HG02759 (cell line): ENCODE measurements around the gene SHISAL1.

Source experiments
- ATAC-seq: cut with Tn5 transposase; IDR thresholded peaks from one replicate; pipeline ENCODE4 v1.9.1; 2021; ENCODE audit warnings: mild to moderate bottlenecking, moderate library complexity; ENCODE audit not compliant: unreplicated experiment

The SHISAL1 gene

DNA sequence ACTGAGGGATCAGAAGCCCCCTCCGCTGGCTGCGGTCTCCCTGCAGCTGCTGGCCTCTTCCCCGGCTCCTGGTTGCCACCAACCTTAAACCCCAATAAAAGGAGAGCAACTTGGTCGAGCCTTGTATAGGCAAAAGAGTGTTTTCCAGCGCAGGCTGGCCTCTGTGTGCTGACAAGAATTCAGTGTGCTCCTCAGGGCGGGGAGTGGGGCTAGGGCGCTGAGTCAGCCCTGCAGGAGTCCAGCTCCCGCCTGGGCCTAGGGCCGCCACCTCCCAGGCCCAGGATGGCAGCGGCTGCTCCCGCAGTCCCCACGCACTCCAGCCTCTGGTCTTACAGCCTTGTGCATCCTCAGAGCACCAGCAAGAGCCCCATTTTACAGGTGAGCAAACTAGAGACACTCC is at the start of gene SHISAL1:
Gene SHISAL1 (minus strand): TSS at position 186 of the 400 bp plus-strand sequence. CDS start 12,006 bp downstream, outside the sequence.
- ATAC-seq = no peak

DNA sequence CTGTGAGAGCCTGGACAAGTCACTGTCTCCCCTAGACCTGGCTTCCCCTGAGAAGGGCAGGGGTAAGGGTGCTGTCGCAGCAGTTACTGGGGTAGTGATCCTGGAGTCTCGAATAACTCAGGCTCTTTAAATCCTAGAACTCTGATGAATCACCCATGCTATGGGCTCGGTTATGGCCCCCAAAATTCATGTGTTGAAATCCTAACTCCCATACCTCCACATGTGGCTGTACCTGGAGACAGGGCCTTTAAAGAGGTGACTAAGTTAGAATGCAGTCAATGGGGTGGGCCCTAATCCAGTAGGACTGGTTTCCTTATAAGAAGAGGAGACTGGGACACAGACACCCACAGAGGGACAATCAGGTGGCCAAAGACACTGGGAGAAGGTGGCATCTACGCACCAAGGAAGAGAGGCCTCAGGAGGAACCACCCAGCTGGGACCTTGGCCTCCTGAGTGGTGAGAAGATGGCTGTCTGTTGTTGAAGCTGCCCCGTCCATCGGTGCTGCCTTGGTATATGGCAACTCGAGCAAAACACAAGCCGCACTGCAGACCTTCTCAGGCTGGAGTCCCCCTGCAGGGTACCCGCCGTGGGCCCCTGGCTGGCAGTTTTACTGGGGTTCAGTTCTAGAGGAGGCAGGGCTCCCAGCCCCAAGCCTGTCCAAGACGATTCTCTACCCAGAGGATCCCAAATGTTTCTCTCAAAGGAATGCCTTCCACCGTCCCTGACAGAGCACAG is 48.8 kb upstream of the SHISAL1 start:
- ATAC-seq = no peak

DNA sequence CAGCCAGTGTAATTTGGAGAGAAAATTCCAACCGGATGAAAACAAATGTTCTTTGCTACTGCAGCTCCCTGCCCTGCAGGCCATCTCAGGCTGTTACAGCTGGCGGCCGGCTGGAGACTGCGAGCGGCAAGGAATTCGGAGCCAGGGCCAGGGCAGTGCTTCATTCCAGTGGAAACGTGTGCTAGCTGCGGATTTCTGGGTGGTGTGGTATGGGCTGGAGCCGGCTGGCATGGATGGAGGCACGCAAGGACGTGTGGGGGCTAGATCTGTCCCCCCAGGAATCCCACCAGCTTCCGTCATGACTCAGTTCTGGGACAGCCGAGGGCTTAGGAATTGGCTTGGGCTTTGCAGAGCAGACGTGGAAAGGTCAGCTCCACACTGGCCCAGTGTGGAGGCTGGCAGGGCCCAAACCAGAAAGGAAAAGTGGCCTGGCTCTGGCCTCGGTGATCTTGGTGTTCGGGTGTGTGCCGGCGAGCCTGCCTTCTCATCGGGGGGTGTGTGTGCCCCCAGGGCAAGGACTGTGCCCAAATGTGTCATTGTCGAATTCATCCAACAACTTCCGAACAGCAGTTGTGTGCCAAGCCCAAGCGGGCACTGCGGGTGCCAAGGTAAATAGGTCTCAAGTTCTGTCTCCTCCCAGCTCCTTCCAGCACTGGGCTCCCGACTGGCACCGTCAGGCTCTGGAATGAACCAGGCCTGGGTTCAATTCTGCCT is 48.1 kb upstream of the SHISAL1 start:
- ATAC-seq = no peak

DNA sequence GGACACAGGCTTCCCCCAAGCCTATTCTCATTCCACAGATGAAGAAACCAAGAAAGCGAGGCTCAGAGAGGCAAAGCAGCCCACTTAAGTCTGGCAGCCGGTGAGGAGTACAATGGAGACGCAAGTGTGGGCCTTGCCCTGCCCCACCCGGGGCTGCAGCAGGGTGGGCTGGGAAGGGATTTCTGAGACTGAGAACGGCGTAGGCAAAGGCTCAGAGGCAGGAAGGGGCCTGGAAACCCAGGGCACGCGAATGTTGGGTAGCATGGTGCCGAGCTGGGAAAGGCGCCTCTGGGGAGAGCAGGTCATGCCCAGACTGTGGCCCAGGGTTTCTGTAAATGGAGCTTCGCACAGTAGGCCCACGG is 47.5 kb upstream of the SHISAL1 start:
- no peak for ATAC-seq

DNA sequence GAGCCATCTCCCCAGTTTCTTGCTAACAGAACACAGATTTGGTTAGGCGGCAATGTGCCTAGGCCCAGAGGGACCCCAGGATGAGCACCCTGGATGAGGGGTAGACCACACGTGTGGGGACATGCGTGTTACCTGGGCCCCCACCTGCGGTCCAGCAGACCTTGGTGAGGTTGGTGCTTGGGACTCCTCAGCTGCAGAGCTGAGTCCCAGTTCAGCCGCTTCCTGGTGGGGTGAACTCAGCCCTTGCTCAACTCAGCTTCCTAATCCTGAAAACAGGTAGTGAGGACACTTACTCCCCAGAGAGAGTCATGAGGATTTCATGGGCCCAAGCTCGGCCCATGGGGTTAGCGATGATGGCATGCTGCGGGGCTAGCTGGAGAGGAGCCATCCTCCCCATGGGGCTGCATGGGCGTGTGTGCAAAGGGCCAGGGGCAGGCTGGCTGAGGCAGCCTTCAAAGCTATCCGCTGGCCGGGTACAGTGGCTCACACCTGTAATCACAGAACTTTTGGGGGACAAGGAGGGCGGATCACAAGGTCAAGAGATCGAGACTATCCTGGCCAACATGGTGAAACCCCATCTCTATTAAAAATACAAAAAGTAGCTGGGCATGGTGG is 46.9 kb upstream of the SHISAL1 start:
- no peak for ATAC-seq

DNA sequence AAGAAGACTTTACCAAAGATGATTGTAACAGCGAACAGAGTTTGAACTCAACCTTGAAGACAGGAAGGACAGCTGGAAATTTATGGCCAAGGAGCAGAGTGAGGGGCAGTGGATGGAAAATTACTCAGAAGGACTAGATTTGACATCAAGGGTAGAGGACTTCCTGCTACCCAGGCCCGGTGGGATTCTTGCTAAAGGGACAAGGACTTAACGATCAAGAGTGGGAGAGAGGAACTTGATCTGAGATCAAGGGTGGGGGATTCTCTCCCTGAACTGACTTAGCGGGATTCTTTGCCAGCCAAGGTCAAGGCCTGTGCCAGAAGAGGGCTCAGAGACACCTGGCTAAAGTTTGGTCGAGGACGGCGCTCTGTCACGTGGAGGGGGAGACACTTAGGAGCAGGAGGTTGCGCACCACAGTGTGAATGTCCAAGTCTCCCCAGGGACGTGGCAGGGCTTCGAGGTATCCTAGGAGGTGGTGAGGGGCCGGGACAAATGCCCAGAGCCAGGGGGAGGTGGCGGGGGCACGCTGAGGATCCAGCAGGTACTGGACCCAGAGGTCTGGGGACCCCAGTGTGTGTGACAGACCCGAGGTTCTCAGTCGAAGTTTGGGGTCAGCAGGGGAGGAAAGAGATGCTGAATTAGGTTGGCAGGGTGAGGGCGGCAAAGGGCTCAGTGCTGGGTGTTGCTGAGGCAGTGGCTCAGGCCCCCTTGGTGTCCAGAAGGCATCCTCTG is 46.1 kb upstream of the SHISAL1 start:
- no peak for ATAC-seq

DNA sequence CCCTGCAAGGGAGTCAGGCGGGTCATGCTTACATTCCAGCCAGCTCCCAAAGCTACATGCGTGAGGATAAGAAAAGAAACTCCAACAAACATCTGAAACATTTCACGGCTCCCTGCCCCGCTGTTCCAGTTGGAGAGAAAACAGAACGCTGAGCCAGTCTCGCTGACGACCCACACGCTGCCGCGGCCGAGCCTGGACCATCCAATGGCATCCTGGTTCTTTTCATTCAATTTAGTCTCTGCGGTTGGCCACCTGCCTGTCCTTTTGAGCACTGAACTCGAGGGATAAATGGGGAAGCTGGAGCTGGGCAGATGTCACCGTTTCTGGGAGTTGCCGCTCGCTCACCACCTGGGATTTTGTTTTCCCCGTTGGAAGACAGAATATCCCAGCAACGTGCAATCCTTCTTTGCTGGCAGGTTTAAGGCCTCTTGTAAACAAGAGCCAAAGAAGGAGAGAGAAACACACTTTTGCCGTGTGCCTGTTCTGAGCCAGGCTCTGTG is 45.3 kb upstream of the SHISAL1 start:
- ATAC-seq = no peak

DNA sequence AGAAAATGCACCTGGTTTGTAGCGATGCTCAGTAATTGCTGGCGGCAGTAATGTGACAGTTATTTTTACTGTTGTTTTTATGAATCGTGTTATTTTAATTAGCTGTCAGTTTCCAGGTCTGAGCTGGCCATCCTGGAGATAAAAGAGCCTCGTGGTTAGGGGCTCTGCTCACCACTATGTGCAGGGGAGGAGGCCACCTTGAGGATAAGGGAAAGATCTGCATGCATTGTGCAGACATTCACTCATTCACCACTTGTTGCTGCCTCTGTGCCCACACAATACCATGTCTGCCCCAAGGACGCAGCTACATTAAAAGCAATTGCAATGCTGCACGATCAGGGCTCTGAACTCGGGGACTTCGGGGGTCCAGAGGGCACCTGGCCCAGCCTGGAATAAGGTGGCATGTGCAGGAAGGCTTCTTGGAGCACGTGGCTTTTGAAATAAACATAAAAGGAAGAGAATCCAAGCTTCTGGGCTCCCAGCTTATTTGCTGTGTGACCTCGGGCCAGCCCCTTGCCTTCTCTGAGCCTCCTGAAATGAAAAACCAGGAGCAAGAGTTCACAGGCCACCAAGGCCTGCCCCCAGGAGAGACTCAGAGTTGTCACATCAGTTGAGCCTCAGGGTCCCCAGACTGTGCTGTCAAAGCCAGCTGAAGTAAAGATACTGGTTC is 44.7 kb upstream of the SHISAL1 start:
- ATAC-seq = no peak

DNA sequence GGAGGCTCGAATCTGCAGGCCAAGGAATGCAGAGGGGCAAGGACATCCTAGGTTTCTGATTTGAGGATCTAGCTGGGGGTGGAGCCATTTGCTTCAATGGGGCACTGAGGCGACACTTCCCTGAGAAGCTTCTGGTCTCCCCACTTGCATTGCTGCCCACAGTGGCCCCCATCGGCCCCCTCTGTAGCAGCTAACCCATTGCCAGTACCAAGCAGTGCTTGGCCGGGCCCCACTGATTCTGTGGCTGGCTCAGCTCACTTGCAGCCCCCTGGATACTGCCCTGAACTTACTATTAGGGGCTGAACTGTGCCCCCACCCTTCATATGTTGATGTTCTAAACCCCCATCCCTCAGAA is 42.9 kb upstream of the SHISAL1 start:
- no peak for ATAC-seq

DNA sequence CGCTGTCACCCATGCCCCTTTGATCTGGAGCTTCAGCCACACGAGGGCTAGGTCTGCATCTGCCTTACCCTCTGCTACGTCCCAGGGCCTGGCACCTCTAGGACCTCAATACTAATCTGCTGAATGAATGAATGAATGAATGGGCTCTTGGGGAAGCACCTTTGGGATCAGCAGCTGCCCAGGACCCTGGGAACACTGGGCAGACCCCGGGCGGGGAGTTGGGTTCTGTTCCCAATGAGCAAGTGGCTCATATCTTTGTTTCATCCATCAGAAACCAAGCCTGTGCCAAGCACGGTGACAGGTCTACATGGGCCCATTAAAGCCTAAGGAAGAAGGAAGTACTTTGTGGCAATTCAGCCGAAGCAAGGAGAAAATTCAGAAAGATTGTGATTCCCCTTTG is 41.5 kb upstream of the SHISAL1 start:
- ATAC-seq = no peak

DNA sequence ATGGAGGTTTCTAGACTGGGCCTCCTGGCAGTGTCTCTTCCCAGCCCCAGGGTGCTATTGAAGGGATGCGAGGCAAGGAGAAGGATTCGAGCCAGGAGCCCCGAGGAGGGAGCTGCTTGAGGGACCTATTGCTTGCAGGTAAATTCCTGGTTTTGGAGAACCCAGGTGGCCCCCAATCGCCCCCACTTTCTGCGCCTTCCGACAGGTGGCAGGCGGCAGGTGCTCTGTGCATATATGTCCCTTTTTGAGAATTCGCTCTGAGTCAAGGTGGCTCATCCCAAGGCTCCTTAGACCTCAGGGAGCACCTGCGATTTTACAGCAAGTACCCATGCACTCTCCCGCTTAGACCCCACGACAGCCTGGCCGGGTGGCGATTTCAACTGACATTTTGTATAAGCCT is 40.3 kb upstream of the SHISAL1 start:
- ATAC-seq = no peak

DNA sequence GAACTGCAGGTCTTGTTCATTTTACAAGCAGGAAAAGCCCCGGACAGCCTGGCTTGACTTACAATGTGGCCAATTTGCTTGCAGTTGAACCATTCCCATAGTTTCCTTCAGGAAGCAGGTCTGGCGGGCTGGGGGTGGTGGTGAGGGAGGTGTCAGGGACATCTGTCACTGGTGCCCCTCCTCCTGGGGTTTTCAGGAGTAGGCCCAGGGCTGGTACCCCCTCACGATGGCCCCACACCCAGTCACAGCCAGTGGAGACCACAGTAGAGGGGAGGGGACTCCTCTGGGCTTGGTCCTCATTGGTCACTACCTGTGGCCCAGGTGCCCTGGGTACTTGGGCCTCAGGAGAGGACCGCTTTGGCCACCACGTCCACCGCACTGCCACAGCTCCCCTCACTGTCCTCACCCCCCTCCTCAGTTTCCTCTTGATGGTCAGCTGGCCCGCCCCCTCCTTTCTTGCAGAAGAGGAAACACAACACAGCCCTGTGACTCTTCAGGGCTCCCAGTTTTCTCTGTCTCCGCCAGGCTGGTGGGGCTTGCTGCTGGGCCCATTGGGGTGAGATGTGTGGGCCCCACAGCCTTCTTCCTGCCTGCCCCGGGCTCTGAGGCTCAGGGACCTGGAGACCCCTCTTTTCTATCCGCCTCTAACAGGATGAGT is 39.8 kb upstream of the SHISAL1 start:
- no peak for ATAC-seq

DNA sequence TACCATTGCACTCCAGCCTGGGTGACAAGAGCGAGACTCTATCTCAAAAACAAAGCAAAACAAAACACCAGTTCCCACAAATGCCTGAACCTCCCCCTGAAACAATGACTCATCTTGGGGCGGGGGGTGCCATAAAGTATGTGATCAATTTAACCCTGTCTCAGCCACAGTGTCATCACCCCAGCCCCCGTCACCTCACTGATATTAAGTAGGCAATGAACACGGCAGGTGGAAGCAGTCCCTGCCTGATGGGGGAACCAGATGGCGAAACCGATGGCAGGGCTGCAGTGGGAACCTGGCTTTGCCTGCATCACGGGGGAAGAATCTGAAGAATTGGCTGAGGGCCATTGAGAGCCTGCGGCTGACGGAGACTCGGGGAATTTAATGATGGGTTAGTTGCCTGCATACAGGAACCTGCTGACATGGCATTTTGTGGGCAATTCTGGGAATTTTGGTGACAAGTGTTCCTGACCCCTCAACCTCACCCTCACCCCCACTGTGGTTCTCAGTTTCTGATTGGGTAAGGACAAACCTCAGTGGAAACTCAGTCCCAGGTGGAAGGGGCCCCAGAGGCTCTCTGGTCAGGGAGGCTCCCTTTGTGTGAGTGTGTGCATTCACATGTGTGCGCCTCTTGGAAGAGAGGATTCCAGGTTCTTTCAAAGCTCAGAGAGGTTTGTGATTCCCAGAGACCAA is 39.1 kb upstream of the SHISAL1 start:
- ATAC-seq = no peak

DNA sequence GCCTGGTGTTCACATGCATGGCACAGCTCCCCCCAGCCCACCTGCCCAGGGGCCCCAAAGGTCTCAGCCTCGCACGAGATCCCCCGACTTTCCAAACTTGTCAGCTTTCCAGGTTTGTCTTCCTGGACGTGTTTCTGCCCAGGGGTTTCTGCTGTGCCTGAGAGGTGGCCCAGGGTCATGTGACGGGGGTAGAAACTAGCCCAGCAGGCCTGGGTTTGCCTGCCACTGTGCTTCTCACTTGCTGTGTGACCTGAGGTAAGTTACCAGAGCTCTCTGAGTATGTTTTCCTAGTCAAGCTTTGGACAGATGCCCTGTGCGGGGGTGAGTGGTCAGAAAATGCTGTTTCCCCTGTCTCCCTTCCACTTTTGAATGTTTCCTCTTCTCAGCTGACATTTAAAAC is 38.3 kb upstream of the SHISAL1 start:
- ATAC-seq = no peak

DNA sequence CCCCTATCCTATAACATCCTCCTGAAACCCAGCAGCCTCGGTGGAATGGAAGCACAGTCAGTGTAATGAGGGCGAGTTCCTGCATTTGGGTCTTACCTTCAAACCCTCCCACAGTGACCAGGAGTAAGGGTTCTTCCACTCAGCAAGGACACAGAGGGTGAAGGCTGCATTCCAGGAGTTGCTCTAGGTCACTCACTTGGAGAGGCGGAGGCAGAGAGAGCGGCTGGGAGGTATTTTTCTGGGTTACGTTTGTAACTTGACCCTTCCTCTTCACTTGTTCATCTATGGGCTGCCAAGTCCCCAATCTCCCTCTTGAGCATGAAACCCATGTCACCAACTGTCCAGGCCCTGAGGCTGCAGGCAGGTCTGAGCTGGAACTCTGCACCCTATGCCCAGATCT is 36.8 kb upstream of the SHISAL1 start:
- ATAC-seq = no peak

DNA sequence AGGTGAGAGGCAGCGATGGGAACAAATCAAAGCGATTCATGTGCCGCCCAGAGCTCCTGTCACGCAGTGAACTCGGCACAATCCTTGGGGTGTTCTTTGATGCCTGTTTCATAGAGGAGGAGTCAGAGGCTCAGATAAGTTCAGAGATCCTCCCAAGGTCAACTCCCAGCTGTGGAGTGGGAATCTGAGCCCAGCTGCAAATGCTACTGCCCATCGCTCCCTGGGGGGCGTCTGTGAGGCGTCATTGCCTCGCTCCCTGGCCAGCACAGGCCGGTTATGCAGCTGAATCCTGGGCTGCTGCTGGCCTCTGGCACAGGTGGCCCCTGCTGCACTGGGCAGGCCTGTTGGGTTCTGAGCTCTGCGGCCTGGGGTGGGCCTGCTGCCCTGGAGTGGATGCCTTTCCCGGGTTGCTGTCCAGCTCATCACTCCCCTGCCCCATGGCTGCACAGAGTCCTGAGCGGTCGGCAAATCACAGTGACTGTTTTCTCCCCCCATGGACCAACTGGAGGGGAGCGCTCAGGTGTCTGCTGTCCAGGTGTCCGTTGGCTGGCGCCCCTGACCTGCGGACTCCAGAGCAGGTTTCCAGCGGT is 36.3 kb upstream of the SHISAL1 start:
- ATAC-seq = no peak

DNA sequence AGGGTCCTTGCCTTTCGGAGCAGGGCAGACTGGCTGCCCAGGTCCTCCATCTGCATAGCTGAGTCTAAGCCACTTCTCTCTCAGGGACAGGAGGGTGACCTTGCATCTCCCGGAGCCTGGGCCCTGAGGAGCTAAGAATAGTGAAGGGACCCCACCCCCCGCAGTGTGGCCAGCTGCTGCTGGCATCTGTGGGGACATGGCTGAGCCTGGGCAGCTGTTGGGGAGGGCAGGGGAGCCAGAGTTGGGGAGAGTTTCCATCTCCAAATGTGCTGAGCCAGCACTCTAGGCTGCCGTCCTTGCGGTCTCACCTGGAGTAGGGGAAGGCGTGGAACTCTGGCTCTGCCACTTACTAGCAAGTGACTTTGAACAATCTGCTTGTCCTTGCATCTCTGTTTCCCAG is 34.8 kb upstream of the SHISAL1 start:
- ATAC-seq = no peak

DNA sequence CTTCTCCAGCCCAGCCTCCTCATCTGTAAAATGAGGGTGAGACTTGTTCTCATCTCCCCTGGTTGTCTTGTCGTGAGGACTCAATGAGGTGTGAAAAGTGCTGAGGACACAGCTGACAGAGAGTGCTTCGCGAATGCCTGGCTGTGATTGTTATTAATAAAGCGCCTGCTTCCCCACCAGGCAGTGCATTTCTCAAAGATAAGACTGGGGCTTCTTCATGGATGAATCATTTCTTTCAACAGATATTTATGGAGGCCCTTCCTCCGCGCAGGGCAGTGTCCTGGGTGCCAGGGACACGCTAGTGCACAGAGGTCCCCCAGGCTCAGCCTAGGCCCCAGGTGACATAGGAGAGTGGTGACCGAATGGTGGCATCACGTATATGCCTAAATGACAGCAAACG is 34.3 kb upstream of the SHISAL1 start:
- ATAC-seq = no peak

DNA sequence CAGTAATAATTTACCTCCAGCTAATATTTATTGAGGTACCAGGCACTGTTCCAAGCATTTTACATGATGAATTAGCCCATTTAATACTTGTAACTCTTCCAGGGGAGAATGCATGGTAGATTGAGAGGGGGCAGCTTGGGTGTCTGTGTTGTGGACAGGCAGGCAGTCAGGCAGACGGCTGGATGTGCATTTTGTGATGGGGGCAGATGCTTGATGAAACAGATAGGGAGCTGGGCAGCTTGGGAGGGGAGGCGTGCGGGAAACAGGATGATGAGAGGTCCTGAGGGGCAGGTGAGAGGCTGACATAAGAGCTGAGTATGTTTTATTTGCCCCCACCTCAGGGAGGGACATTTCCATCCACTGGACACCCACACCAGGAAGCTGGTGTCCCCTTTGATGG is 33.1 kb upstream of the SHISAL1 start:
- no peak for ATAC-seq
